K562 (cell line): ENCODE measurements around the gene PHKA1.

ENCODE experiments used
- BRCA1 ChIP-seq, 2 experiments: fragments of 450-650 bp in 1 of 2; sonication (generic) in 1 of 2; formaldehyde crosslinking in 1 of 2; IDR thresholded peaks; 2 replicates each; pipeline versions ENCODE4 v1.5.0 to v1.6.1; 2017 to 2020; ENCODE audit warnings: mild to moderate bottlenecking in 1 of 2, missing genetic modification reagents in 1 of 2
- CBX2 ChIP-seq: fragments of 200-600 bp; sonication (generic); IDR thresholded peaks from one replicate; pipeline ENCODE4 v1.6.1; 2012; ENCODE audit warnings: mild to moderate bottlenecking, low read length, inconsistent platforms; ENCODE audit not compliant: insufficient read depth, poor library complexity, severe bottlenecking
- SIRT6 ChIP-seq: IDR thresholded peaks from one replicate; pipeline ENCODE4 v1.6.1; 2012; ENCODE audit warnings: low read depth, mild to moderate bottlenecking, control low read depth, inconsistent platforms, low read length, moderate library complexity
- SMC3 ChIP-seq: conservative IDR thresholded peaks from 2 replicates; pipeline ENCODE4 v1.6.1; 2011; ENCODE audit warnings: low read depth, low read length, improper control_type of control experiment; ENCODE audit not compliant: insufficient read depth
- TBL1XR1 ChIP-seq, 2 experiments: IDR thresholded peaks; 2 replicates each; pipeline ENCODE4 v1.6.1; 2012; ENCODE audit warnings: improper control_type of control experiment in 2 of 2, low read length in 2 of 2, mild to moderate bottlenecking in 1 of 2
- ZBTB17 ChIP-seq: fragments of 450-650 bp; formaldehyde crosslinking; IDR thresholded peaks from 2 replicates; pipeline ENCODE4 v1.4.0; 2020; ENCODE audit warnings: mild to moderate bottlenecking
- TF ChIP-seq, protein P1 (sequence below), 3 experiments: IDR thresholded peaks in 2 of 3; conservative IDR thresholded peaks in 1 of 3; 2 replicates each; pipeline ENCODE4 v1.5.1; 2011 to 2012; ENCODE audit warnings: low read length in 3 of 3, mild to moderate bottlenecking in 3 of 3, control low read depth in 2 of 3, improper control_type of control experiment in 1 of 3, inconsistent platforms in 1 of 3, low read depth in 1 of 3, mixed read lengths in 1 of 3, moderate library complexity in 1 of 3; ENCODE audit not compliant: insufficient read depth in 2 of 3
- TF ChIP-seq, protein P2 (sequence below): sonication (generic); formaldehyde crosslinking; IDR thresholded peaks from 2 replicates; pipeline ENCODE4 v1.9.0; 2022; ENCODE audit warnings: mild to moderate bottlenecking, missing genetic modification reagents

DNA sequence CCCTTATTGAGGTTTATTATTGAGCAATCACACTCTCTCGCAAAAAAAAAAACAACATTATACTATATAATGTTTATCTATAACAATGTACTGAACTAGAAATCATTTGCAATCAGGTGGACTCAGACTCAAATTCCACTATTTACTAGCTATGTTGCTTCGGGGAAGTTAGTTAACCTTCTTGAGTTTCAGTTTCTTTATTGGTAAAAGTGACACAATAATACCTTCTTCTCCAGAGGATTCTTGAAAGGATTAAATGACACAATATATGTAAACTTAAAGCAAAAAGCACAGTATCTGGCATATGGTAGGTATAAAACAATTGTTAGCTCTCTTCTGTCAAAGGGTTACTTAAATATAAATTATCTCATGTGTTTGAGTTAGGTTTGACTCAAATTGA, 110.0 kb downstream of the PHKA1 start:
- TF ChIP-seq, protein P1, sequence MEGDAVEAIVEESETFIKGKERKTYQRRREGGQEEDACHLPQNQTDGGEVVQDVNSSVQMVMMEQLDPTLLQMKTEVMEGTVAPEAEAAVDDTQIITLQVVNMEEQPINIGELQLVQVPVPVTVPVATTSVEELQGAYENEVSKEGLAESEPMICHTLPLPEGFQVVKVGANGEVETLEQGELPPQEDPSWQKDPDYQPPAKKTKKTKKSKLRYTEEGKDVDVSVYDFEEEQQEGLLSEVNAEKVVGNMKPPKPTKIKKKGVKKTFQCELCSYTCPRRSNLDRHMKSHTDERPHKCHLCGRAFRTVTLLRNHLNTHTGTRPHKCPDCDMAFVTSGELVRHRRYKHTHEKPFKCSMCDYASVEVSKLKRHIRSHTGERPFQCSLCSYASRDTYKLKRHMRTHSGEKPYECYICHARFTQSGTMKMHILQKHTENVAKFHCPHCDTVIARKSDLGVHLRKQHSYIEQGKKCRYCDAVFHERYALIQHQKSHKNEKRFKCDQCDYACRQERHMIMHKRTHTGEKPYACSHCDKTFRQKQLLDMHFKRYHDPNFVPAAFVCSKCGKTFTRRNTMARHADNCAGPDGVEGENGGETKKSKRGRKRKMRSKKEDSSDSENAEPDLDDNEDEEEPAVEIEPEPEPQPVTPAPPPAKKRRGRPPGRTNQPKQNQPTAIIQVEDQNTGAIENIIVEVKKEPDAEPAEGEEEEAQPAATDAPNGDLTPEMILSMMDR (IDR thresholded peaks at IDR 0.05 in 2 of 3, conservative IDR thresholded peaks at IDR 0.05 in 1 of 3; ENCODE audit: insufficient read depth in 2 of 3, low read depth in 1 of 3, low read length in 3 of 3) = no peak
- TF ChIP-seq SIRT6 (no peak), CBX2 (no peak), BRCA1 (IDR thresholded peaks at IDR 0.05) (no peak), BRCA1 (CRISPR knock-in tag; IDR thresholded peaks at IDR 0.05) (no peak), TBL1XR1 (IDR thresholded peaks at IDR 0.05; ENCODE audit: low read length in 2 of 2) (no peak), SMC3 (no peak), ZBTB17 (no peak)
- TF ChIP-seq, protein P2, sequence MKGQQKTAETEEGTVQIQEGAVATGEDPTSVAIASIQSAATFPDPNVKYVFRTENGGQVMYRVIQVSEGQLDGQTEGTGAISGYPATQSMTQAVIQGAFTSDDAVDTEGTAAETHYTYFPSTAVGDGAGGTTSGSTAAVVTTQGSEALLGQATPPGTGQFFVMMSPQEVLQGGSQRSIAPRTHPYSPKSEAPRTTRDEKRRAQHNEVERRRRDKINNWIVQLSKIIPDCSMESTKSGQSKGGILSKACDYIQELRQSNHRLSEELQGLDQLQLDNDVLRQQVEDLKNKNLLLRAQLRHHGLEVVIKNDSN = no peak
